ENCODE results near the gene PREB.

GRCh38 chr2:27179344-27180000, 45.0 kb upstream of the PREB start:
- no peak for TF ChIP-seq CTCF (conservative IDR thresholded peaks at IDR 0.05 in 1 of 2, IDR thresholded peaks at IDR 0.05 in 1 of 2; ENCODE audit: extremely low read depth in 1 of 2, insufficient read depth in 1 of 2, low read depth in 1 of 2, low read length in 2 of 2)
- TF ChIP-seq EZH2 (IDR thresholded peaks at IDR 0.05; ENCODE audit: borderline replicate concordance, low read length), result no peak

All from mammary epithelial cell (primary cell).